HCT116 (cell line): ENCODE results near the gene ADARB1. TPM values are rescaled to one million over a fixed set of nuclear protein-coding genes. Genes with fewer than 3 reads are reported as not detected.

Experiments
- ATAC-seq: fragments of 200-7000 bp; cut with Tn5 transposase; 2 replicates; pipeline ENCODE4 v1.9.1; 2020; ENCODE audit warnings: mild to moderate bottlenecking, moderate library complexity
- BruUV-seq: library from RNA; stranded (reverse); fragments of 400-500 nt; replicated peaks from 2 replicates; lab custom pipeline; 2021; lab: Mats Ljungman, UMichigan
- CTCF ChIA-PET: fragments of 300-600 bp; sonication (Branson Sonifier 250); formaldehyde crosslinking; loops from one replicate; lab custom pipeline; 2021; ENCODE audit warnings: antibody characterized with exemption; lab: Charles Lee
- POLR2A ChIA-PET: fragments of 300-600, 350-600 bp; sonication (Branson Sonifier 250); formaldehyde crosslinking; loops from one replicate; lab custom pipeline; 2021; ENCODE audit warnings: antibody characterized with exemption; lab: Charles Lee
- RAD21 ChIA-PET, 2 experiments: fragments of 300-600 bp; sonication (Branson Sonifier 250); formaldehyde crosslinking; loops; one replicate each; lab custom pipeline; 2023; ENCODE audit warnings: low total read pairs in 2 of 2; ENCODE audit not compliant: uncharacterized antibody in 2 of 2, unreplicated experiment in 2 of 2, low non-redundant PET in 1 of 2; lab: Charles Lee
- DNase-seq: peaks from one replicate; pipeline ENCODE4 v3.0.0-alpha.2; 2010; ENCODE audit warnings: low read depth, low spot score
- H2AFZ ChIP-seq: fragments of 200-600 bp; shearing (Covaris generic), sonication (generic); 2 replicates; pipeline ENCODE4 v1.6.1; 2017; ENCODE audit warnings: low read depth, mixed run types, mixed read lengths, antibody characterized with exemption, low read length; ENCODE audit not compliant: poor library complexity, severe bottlenecking
- H3K27ac ChIP-seq: 2 replicates; pipeline ENCODE4 v1.5.1; 2012; ENCODE audit warnings: low read depth, low read length
- H3K27me3 ChIP-seq: fragments of 200-600 bp; sonication (generic); 2 replicates; pipeline ENCODE4 v1.6.1; 2016; ENCODE audit warnings: mixed run types, low read length, mixed read lengths; ENCODE audit not compliant: insufficient read depth
- H3K36me3 ChIP-seq, 2 experiments: fragments of 200-500 bp in 1 of 2; fragments of 200-600 bp in 1 of 2; sonication (Bioruptor generic) in 1 of 2; sonication (generic) in 1 of 2; 2 replicates each; pipeline versions ENCODE4 v1.5.1 to v1.6.1; 2014 to 2016; ENCODE audit warnings: low read length in 2 of 2, inconsistent platforms in 1 of 2, mixed read lengths in 1 of 2, mixed run types in 1 of 2; ENCODE audit not compliant: insufficient read depth in 2 of 2, control insufficient read depth in 1 of 2
- H3K4me1 ChIP-seq, 2 experiments: fragments of 200-600 bp in 1 of 2; sonication (generic) in 1 of 2; 2 replicates each; pipeline versions ENCODE4 v1.5.1 to v1.6.1; 2012 to 2017; ENCODE audit warnings: low read length in 2 of 2, inconsistent platforms in 1 of 2, mild to moderate bottlenecking in 1 of 2, mixed read lengths in 1 of 2, mixed run types in 1 of 2, moderate library complexity in 1 of 2; ENCODE audit not compliant: insufficient read depth in 2 of 2, control insufficient read depth in 1 of 2
- H3K4me2 ChIP-seq: fragments of 200-600 bp; sonication (generic); 2 replicates; pipeline ENCODE4 v1.6.1; 2017; ENCODE audit warnings: mixed run types, low read length, mixed read lengths
- H3K4me3 ChIP-seq, 2 experiments: fragments of 200-600 bp in 1 of 2; sonication (generic) in 1 of 2; replicated peaks in 1 of 2; 2 replicates each; pipeline ENCODE4 v1.5.1; 2011 to 2016; ENCODE audit warnings: low read length in 2 of 2, control low read depth in 1 of 2, low read depth in 1 of 2, mild to moderate bottlenecking in 1 of 2, mixed read lengths in 1 of 2, mixed run types in 1 of 2
- H3K79me2 ChIP-seq: fragments of 200-600 bp; sonication (generic); 2 replicates; pipeline ENCODE4 v1.6.1; 2017; ENCODE audit warnings: mild to moderate bottlenecking, mixed run types, low read length, moderate library complexity, mixed read lengths; ENCODE audit not compliant: insufficient read depth
- H3K9ac ChIP-seq: fragments of 200-600 bp; sonication (generic); 2 replicates; pipeline ENCODE4 v1.6.1; 2016; ENCODE audit warnings: low read length, mixed read lengths
- H3K9me2 ChIP-seq: fragments of 200-600 bp; sonication (generic), shearing (Covaris generic); 2 replicates; pipeline ENCODE4 v1.6.1; 2017; ENCODE audit warnings: mixed run types, mild to moderate bottlenecking, moderate library complexity; ENCODE audit not compliant: insufficient read depth
- H3K9me3 ChIP-seq, 2 experiments: fragments of 200-500 bp in 1 of 2; fragments of 200-600 bp in 1 of 2; sonication (Bioruptor generic) in 1 of 2; sonication (generic) in 1 of 2; 2 replicates each; pipeline ENCODE4 v1.6.1; 2014 to 2017; ENCODE audit warnings: low read length in 2 of 2, mixed read lengths in 2 of 2, inconsistent platforms in 1 of 2, low read depth in 1 of 2, mild to moderate bottlenecking in 1 of 2, mixed run types in 1 of 2, moderate library complexity in 1 of 2; ENCODE audit not compliant: control insufficient read depth in 1 of 2, insufficient read depth in 1 of 2
- H4K20me1 ChIP-seq: fragments of 200-600 bp; sonication (generic), shearing (Covaris generic); 2 replicates; pipeline ENCODE4 v1.6.1; 2017; ENCODE audit warnings: mixed run types, mild to moderate bottlenecking, moderate library complexity; ENCODE audit not compliant: insufficient read depth
- ATF3 ChIP-seq: IDR thresholded peaks from 2 replicates; pipeline ENCODE4 v1.6.1; 2012
- CBX3 ChIP-seq: IDR thresholded peaks from 2 replicates; pipeline ENCODE4 v1.6.1; 2012; ENCODE audit warnings: low read depth
- CEBPB ChIP-seq: IDR thresholded peaks from 2 replicates; pipeline ENCODE4 v1.6.1; 2012; ENCODE audit warnings: low read depth
- CTCF ChIP-seq, 3 experiments: fragments of 200-600 bp in 1 of 3; sonication (generic) in 1 of 3; IDR thresholded peaks in 2 of 3; conservative IDR thresholded peaks in 1 of 3; 2 replicates each; pipeline ENCODE4 v1.5.1; 2012 to 2017; ENCODE audit warnings: low read depth in 2 of 3, low read length in 2 of 3, antibody characterized with exemption in 1 of 3, borderline replicate concordance in 1 of 3, control low read depth in 1 of 3, mild to moderate bottlenecking in 1 of 3, mixed read lengths in 1 of 3, mixed run types in 1 of 3, moderate library complexity in 1 of 3; ENCODE audit not compliant: insufficient read depth in 1 of 3
- EGR1 ChIP-seq: IDR thresholded peaks from 2 replicates; pipeline ENCODE4 v1.6.1; 2012; ENCODE audit warnings: low read depth
- ELF1 ChIP-seq: IDR thresholded peaks from 2 replicates; pipeline ENCODE4 v1.6.1; 2012; ENCODE audit warnings: low read depth, borderline replicate concordance
- EZH2 ChIP-seq: fragments of 200-600 bp; sonication (generic); IDR thresholded peaks from 2 replicates; pipeline ENCODE4 v1.6.1; 2017; ENCODE audit warnings: antibody characterized with exemption, mixed run types
- EZH2phosphoT487 ChIP-seq: fragments of 200-600 bp; IDR thresholded peaks from 2 replicates; pipeline ENCODE4 v1.6.1; 2018; ENCODE audit warnings: antibody characterized with exemption, borderline replicate concordance
- FOSL1 ChIP-seq: IDR thresholded peaks from 2 replicates; pipeline ENCODE4 v1.6.1; 2012; ENCODE audit warnings: low read depth
- JUND ChIP-seq: IDR thresholded peaks from 2 replicates; pipeline ENCODE4 v1.6.1; 2012
- MAX ChIP-seq: IDR thresholded peaks from 2 replicates; pipeline ENCODE4 v1.6.1; 2012
- POLR2A ChIP-seq: IDR thresholded peaks from 2 replicates; pipeline ENCODE4 v1.7.0; 2011; ENCODE audit warnings: borderline replicate concordance; ENCODE audit not compliant: insufficient read depth, insufficient read length; ENCODE audit errors: extremely low read depth
- POLR2AphosphoS5 ChIP-seq: IDR thresholded peaks from 2 replicates; pipeline ENCODE4 v1.6.1; 2011; ENCODE audit warnings: mild to moderate bottlenecking, low read depth, low read length, moderate library complexity
- SIN3A ChIP-seq: IDR thresholded peaks from 2 replicates; pipeline ENCODE4 v1.6.1; 2012; ENCODE audit warnings: low read depth
- SP1 ChIP-seq: IDR thresholded peaks from 2 replicates; pipeline ENCODE4 v1.6.1; 2012; ENCODE audit warnings: low read depth
- SRF ChIP-seq: IDR thresholded peaks from 2 replicates; pipeline ENCODE4 v1.6.1; 2012; ENCODE audit warnings: low read depth
- TCF7L2 ChIP-seq: IDR thresholded peaks from 2 replicates; pipeline ENCODE4 v1.7.0; 2011; ENCODE audit warnings: borderline replicate concordance, inconsistent platforms; ENCODE audit not compliant: insufficient read depth, insufficient read length; ENCODE audit errors: extremely low read depth
- YY1 ChIP-seq: IDR thresholded peaks from 2 replicates; pipeline ENCODE4 v1.6.1; 2011; ENCODE audit warnings: low read length, low read depth, moderate library complexity, mild to moderate bottlenecking; ENCODE audit not compliant: insufficient replicate concordance; ENCODE audit errors: extremely low read depth
- ZBTB33 ChIP-seq: IDR thresholded peaks from 2 replicates; pipeline ENCODE4 v1.6.1; 2011; ENCODE audit warnings: mild to moderate bottlenecking, low read length, moderate library complexity; ENCODE audit not compliant: insufficient replicate concordance; ENCODE audit errors: extremely low read depth
- ZNF274 ChIP-seq: fragments of 200-500 bp; sonication (Bioruptor generic); IDR thresholded peaks from 2 replicates; pipeline ENCODE4 v1.6.1; 2014; ENCODE audit warnings: mild to moderate bottlenecking, low read depth, low read length, inconsistent platforms
- intact Hi-C: fragments of 100-400 bp; cut with micrococcal nuclease; formaldehyde crosslinking; loops from 2 replicates; pipeline ENCODE4 v1.10.0; 2022
- total RNA-seq: library from RNA; stranded (reverse); gene quantifications from one replicate; pipeline ENCODE4 v1.2.1, GENCODE V29; 2021; ENCODE audit not compliant: unreplicated experiment

Gene ADARB1
- total RNA-seq, 1 experiment from 2014 or later = 13.5 TPM

- no peak overlapping the region for H3K4me3 ChIP-seq
- DNase-seq (no peak), ATAC-seq (no peak)
- TF ChIP-seq TCF7L2 (no peak), ELF1 (no peak), ATF3 (no peak), CEBPB (no peak), POLR2A (no peak), SIN3A (no peak), EZH2phosphoT487 (no peak), JUND (no peak), EZH2 (no peak), CTCF (IDR thresholded peaks at IDR 0.05 in 2 of 3, conservative IDR thresholded peaks at IDR 0.05 in 1 of 3; ENCODE audit: borderline replicate concordance in 1 of 3, insufficient read depth in 1 of 3, low read depth in 2 of 3, low read length in 2 of 3) (no peak), POLR2AphosphoS5 (no peak), ZNF274 (no peak), EGR1 (no peak), CBX3 (no peak), ZBTB33 (no peak), YY1 (no peak), MAX (no peak), SP1 (no peak), FOSL1 (no peak), SRF (no peak)
- BruUV-seq = no TSS peak
- no peak overlapping the region for H2AFZ ChIP-seq
- no peaks in the 10 kb centered on the region for H3K9me2 ChIP-seq
- ChIA-PET CTCF (interaction anchor here (1.5 kb wide), 1 partner anchor 28 kb away, joined by 3 read pairs; no protein-coding TSS in a partner anchor), POLR2A (no interaction called here), RAD21 (no interaction called here)
- no peak overlapping the region for H3K4me2 ChIP-seq
- H3K9ac ChIP-seq = no peak overlapping the region
- no peaks in the 10 kb centered on the region for H3K36me3 ChIP-seq
- no peaks in the 10 kb centered on the region for H3K27me3 ChIP-seq
- intact Hi-C loops = no loop called here
- no peaks in the 10 kb centered on the region for H4K20me1 ChIP-seq
- peaks cover 9 to 10% of the 10 kb centered on the region in 2 experiments; a peak in 2 of 4 replicates for H3K4me1 ChIP-seq
- peaks cover 9% of the 10 kb centered on the region; the same call in 1 of the 2 replicates for H3K79me2 ChIP-seq
- no peak overlapping the region for H3K27ac ChIP-seq
- H3K9me3 ChIP-seq = no peaks in the 10 kb centered on the region
These were observed 33.8 kb downstream of the ADARB1 start for GRCh38 chr21:45108034-45108790.
